ENCODE measurements around the gene FOXA2. TPM values are rescaled to one million over a fixed set of nuclear protein-coding genes. Genes with fewer than 3 reads are reported as not detected.
A peak's percentile ranks its signal among the peaks of the same experiment; 100 is the strongest.
"Not testable (repeated sequence)": the region's sequence is repeated elsewhere in the genome, so short reads cannot be mapped to it uniquely, and the experiment has no call there.

FOXA2 gene
- total RNA-seq, 2 experiments from 2014 or later = not detected

DNA sequence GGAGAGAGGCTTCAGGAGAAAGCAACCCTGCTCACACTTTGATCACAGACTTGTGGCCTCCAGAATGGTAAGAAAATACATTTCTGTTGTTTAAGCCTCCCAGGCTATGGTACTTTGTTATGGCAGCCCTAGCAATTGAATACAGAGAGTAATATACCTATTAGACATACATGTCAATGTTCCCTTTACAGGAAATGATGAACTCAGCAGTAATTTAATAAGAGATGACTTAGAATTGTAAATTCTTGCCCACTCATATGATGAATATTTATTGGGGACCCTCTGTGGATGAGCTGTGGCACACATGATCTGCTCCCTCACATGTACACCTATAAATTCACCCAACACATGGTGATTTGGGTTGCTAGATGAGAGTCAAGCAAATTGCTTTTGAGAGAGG, 20.4 kb upstream of the FOXA2 start:
- CTCF ChIA-PET = no interaction called here
- no peaks in the 10 kb centered on the region for H3K4me1 Mint-ChIP-seq (ENCODE audit: low read depth)
- H3K27me3 Mint-ChIP-seq (ENCODE audit: low read depth) = no peaks in the 10 kb centered on the region
- H3K9me3 Mint-ChIP-seq = no peaks in the 10 kb centered on the region
- no peaks in the 10 kb centered on the region for H3K36me3 Mint-ChIP-seq (ENCODE audit: low read depth)
- intact Hi-C loops (cut with micrococcal nuclease) = no loop called here
- DNase-seq = no peak
- H3K4me3 Mint-ChIP-seq = no peak overlapping the region
- no peak overlapping the region for H3K27ac Mint-ChIP-seq

DNA sequence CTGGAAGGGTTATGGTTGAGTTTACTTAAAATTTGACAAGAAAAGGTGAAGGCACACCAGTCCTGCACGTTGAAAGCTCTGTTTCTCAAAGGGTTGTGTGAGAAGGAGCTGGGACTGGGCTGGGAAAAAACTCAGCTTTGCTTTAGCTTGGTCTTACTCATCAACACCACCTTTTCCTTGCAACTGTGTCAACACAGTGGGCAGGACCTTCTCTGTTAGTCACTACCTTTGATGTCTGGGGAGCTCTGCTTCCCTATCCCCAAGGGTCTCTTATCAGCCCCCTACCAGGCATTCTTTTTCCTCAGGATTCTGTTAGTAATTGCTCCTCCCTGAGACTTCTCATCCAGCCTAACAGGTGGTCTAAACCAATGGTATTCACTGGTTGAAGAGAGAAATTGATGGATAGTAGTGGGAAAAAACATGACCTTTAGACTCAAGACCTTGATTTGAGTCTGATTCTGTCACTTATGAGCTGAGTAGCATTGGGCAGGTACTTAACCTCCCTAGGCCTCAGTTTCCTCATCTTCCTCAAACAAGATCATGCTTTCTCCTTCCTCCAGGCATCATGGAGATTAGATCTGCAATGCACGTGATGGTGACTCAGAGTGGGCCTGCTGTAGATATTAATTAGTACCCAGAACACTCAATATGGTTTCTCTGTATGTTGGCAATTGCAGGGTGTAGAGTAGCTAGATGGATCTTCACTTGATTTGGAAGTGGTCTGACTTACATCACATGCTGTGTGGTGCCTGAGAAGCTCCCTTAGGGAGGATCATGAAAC, 17.2 kb upstream of the FOXA2 start:
- CTCF ChIA-PET = no interaction called here
- no peaks in the 10 kb centered on the region for H3K36me3 Mint-ChIP-seq (ENCODE audit: low read depth)
- H3K4me1 Mint-ChIP-seq (ENCODE audit: low read depth) = no peaks in the 10 kb centered on the region
- intact Hi-C loops (cut with micrococcal nuclease) = no loop called here
- no peak overlapping the region for H3K4me3 Mint-ChIP-seq
- no peaks in the 10 kb centered on the region for H3K27me3 Mint-ChIP-seq (ENCODE audit: low read depth)
- no peaks in the 10 kb centered on the region for H3K9me3 Mint-ChIP-seq
- H3K27ac Mint-ChIP-seq = no peak overlapping the region
- no peak for DNase-seq

DNA sequence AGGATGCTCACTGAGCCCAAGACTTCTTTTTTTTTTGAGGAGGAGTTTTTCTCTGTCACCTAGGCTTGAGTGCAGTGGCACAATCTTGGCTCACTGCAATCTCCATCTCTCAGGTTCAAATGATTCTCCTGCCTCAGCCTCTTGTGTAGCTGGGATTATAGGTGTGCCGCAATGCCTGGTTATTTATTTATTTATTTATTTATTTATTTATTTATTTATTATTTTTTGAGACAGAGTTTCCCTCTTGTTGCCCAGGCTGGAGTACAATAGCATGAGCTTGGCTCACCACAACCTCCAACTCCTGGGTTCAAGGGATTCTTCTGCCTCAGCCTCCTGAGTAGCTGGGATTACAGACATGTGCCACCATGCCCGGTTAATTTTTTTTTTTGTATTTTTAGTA, 14.9 kb upstream of the FOXA2 start:
- H3K9me3 Mint-ChIP-seq = not testable (repeated sequence)

GRCh38 chr20:22597303-22597702, 12.9 kb upstream of the FOXA2 start:
- H3K4me3 Mint-ChIP-seq = no peak overlapping the region
- CTCF ChIA-PET = interaction anchor here (1.5 kb wide), 1 partner anchor 11 kb away, joined by 4 read pairs; no protein-coding TSS in a partner anchor
- intact Hi-C loops (cut with micrococcal nuclease) = no loop called here

More for the DNA sequence above, 14.9 kb upstream of the FOXA2 start:
- H3K27me3 Mint-ChIP-seq (ENCODE audit: low read depth); H3K36me3 Mint-ChIP-seq (ENCODE audit: low read depth); H3K27ac Mint-ChIP-seq; H3K4me3 Mint-ChIP-seq; H3K4me1 Mint-ChIP-seq (ENCODE audit: low read depth); intact Hi-C loops (cut with micrococcal nuclease); DNase-seq: not testable (repeated sequence)
- CTCF ChIA-PET = interaction anchor here (0.6 kb wide), 1 partner anchor 102 kb away, joined by 3 read pairs; no protein-coding TSS in a partner anchor

GRCh38 chr20:22590662-22591061, 6.3 kb upstream of the FOXA2 start:
- intact Hi-C loops (cut with micrococcal nuclease) = no loop called here
- Mint-ChIP-seq H3K36me3 (ENCODE audit: low read depth) (no peaks in the 10 kb centered on the region), H3K9me3 (no peaks in the 10 kb centered on the region), H3K27me3 (ENCODE audit: low read depth) (peaks cover 39% of the 10 kb centered on the region), H3K4me3 (no peak overlapping the region), H3K27ac (no peak overlapping the region), H3K4me1 (ENCODE audit: low read depth) (no peaks in the 10 kb centered on the region)
- CTCF ChIA-PET = interaction anchor here (1.0 kb wide), 1 partner anchor 252 kb away, joined by 4 read pairs; no protein-coding TSS in a partner anchor
- no peak for DNase-seq

More at GRCh38 chr20:22597303-22597702, 12.9 kb upstream of the FOXA2 start:
- DNase-seq = no peak
- Mint-ChIP-seq H3K4me1 (ENCODE audit: low read depth) (no peaks in the 10 kb centered on the region), H3K36me3 (ENCODE audit: low read depth) (no peaks in the 10 kb centered on the region), H3K9me3 (no peaks in the 10 kb centered on the region), H3K27ac (no peak overlapping the region), H3K27me3 (ENCODE audit: low read depth) (peaks cover 2% of the 10 kb centered on the region)

DNA sequence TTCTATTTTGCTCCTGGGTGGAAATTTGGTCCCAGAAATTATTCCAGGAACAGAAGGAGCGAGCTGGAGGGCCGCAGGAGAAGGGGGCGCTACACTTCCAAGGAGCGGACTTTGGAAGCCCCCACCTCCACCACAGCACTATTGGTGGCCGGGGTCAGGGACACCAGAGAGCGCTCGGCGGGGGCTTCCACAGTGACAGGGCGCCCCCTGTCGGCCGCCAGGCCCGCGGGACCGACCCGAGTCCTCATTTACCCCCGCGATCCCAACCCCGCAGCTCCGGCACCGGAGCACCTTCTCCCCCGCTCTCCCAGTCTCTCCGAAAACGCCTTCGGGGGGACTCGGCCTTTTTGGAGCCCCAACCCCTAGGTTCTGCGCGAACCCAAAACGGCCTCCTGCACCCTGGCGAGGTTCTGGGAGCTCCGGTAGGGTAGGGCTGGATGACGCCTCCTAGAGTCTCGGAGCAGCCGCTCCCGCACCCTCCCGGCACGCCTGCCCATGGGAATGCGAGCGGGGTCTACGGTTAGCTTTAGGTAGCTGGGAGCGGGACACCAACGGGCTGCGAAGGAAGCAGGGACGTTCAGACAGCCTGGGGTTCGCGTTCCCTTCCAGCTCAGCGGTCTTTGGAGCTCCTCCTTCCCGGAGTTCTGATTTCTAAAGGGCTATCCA, 2.4 kb upstream of the FOXA2 start:
- DNase-seq = peak; percentile 28
- Mint-ChIP-seq H3K36me3 (ENCODE audit: low read depth) (peaks cover 2% of the 10 kb centered on the region), H3K4me3 (no peak overlapping the region), H3K27ac (no peak overlapping the region), H3K27me3 (ENCODE audit: low read depth) (peaks cover 57% of the 10 kb centered on the region), H3K4me1 (ENCODE audit: low read depth) (peaks cover 3% of the 10 kb centered on the region), H3K9me3 (no peaks in the 10 kb centered on the region)
- CTCF ChIA-PET = interaction anchor here (0.6 to 2.2 kb wide), 5 partner anchors 10 to 248 kb away, joined by 3 to 9 read pairs (median 4); no protein-coding TSS in a partner anchor
- intact Hi-C loops (cut with micrococcal nuclease) = loop anchor here (10.0 kb wide), 1 partner anchor 1072 kb away; the partner anchor contains the start of gene NKX2-2

DNA sequence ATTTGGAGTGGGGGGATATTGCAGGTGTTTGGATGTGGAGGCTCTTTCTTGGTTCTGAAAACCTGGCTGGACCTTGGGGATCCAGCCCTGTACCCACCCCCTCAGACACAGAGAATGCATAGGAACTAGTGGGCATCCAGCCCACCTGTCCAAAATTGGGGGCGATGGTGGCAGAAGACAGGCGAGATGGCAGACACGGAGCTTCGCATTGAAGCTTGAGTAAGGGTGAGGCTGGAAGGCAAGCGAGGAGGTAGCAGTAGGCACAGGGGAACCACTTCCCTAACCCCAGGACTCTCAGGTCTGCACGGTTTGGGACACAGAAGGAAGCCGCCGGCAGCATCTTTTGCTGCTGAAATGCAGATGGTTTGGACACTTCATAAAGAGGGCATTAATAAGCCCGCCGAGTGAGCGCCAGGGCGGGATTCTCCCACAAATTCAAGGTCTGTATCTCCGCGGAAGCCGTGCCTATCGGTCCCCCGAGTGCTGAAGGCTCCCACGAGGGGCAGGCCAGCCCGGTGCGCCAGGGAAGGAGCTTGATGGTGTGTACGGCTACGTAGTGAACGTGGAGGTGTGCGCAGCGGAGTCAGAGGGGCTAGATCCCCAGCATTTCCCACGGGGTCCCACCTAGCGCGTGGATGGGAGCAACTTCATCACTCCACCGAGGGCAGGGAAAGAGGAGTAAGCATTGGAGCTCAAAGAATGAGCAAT, 1.6 kb upstream of the FOXA2 start:
- DNase-seq = no peak
- intact Hi-C loops (cut with micrococcal nuclease) = loop anchor here (10.0 kb wide), 1 partner anchor 1071 kb away; the partner anchor contains the start of gene NKX2-2
- peaks cover 65% of the 10 kb centered on the region for H3K27me3 Mint-ChIP-seq (ENCODE audit: low read depth)
- no peak overlapping the region for H3K4me3 Mint-ChIP-seq
- CTCF ChIA-PET = interaction anchor here (0.6 to 2.2 kb wide), 5 partner anchors 10 to 247 kb away, joined by 3 to 9 read pairs (median 4); no protein-coding TSS in a partner anchor
- H3K4me1 Mint-ChIP-seq (ENCODE audit: low read depth) = peaks cover 4% of the 10 kb centered on the region
- H3K36me3 Mint-ChIP-seq (ENCODE audit: low read depth) = peaks cover 5% of the 10 kb centered on the region
- H3K27ac Mint-ChIP-seq = no peak overlapping the region
- H3K9me3 Mint-ChIP-seq = no peaks in the 10 kb centered on the region

GRCh38 chr20:22584922-22585785, 782 bp upstream of the FOXA2 start:
- Mint-ChIP-seq H3K4me1 (ENCODE audit: low read depth) (peaks cover 4% of the 10 kb centered on the region), H3K9me3 (no peaks in the 10 kb centered on the region), H3K36me3 (ENCODE audit: low read depth) (peaks cover 5% of the 10 kb centered on the region), H3K27me3 (ENCODE audit: low read depth) (peaks cover 70% of the 10 kb centered on the region), H3K4me3 (no peak overlapping the region), H3K27ac (no peak overlapping the region)
- CTCF ChIA-PET = interaction anchor here (2.2 kb wide), 1 partner anchor 247 kb away, joined by 9 read pairs; no protein-coding TSS in a partner anchor
- no peak for DNase-seq
- intact Hi-C loops (cut with micrococcal nuclease) = loop anchor here (5.0 to 10.0 kb wide), 2 partner anchors 883 to 1070 kb away; partner anchors contain the start of gene NKX2-2

DNA sequence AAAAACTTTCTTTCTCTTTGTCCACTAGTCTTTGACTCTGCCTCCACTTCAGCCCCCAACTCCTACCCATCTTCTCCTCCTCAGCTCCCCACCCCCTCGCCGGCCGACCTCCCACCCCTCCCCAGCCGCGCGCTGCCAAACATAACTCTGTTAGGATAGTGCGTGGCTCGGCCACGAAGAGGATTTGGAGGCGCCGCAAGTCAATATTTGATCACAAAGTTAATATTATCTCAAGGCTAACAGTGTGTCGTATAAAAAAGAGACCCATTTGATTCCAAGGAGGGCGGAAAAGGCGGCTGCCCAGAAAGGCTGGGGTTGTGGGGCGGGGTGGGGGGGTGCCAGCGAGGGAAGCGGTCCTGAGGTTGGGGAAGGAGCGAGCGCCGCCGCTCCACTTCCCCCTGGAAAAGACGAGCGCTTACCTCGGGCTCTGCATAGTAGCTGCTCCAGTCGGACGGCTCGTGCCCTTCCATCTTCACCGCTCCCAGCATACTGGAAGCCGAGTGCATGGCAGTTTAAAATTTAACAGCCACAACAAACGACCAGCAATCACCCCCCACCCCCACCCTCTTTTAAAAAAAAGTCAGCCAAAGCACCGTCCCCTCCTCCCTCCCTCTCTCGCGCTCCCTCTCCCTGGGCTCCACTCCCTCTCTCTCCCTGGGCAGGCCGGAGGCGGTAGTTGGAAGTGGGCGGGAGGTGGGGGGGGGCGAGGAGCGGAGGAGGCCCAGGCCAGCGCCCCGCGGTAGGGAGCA, 425 bp downstream of the FOXA2 start:
- no peak for DNase-seq
- Mint-ChIP-seq H3K4me3 (no peak overlapping the region), H3K9me3 (no peaks in the 10 kb centered on the region), H3K27me3 (ENCODE audit: low read depth) (peaks cover 69% of the 10 kb centered on the region), H3K4me1 (ENCODE audit: low read depth) (peaks cover 4% of the 10 kb centered on the region), H3K36me3 (ENCODE audit: low read depth) (peaks cover 5% of the 10 kb centered on the region), H3K27ac (no peak overlapping the region)
- CTCF ChIA-PET = no interaction called here
- intact Hi-C loops (cut with micrococcal nuclease) = loop anchor here (5.0 to 10.0 kb wide), 2 partner anchors 882 to 1069 kb away; partner anchors contain the start of gene NKX2-2

DNA sequence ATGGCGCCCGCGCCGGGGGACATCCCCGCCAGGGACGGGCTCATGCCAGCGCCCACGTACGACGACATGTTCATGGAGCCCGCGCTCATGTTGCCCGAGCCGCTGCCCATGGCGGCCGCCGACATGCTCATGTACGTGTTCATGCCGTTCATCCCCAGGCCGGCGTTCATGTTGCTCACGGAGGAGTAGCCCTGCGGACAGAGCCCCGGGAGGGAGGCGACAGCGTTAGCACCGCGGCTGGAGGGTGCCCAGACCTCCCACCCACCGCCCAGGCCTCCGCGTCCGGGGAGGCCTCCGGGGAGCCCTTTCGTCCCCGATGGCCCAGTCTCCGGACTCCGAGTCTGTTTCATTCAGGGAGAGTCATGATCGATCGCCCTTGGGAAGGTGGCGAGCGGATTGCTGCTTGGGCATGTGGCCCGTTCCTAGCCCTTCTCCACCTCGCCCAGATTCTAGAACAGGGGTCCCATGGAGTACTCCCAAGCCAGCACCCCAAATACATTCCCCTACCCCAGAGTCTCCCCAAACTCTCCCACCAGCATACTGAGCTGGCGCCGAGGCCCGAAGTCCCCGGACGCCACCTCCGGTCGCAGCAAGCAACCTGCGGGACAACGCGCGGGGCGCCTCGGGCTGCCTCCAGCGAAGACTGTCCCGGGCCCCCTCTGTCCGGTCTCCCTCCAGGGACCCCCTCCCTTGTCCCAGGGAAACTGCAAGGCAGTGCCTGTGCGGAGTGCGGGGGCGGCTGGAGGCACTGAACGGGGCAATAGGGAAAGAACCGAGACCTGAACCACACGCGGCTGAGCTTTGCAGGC, 1.2 kb downstream of the FOXA2 start:
- no peak for DNase-seq
- Mint-ChIP-seq H3K36me3 (ENCODE audit: low read depth) (peaks cover 6% of the 10 kb centered on the region), H3K4me1 (ENCODE audit: low read depth) (peaks cover 4% of the 10 kb centered on the region), H3K9me3 (peaks cover 2% of the 10 kb centered on the region), H3K27ac (no peak overlapping the region), H3K4me3 (no peak overlapping the region), H3K27me3 (ENCODE audit: low read depth) (peaks cover 71% of the 10 kb centered on the region)
- intact Hi-C loops (cut with micrococcal nuclease) = loop anchor here (5.0 to 10.0 kb wide), 2 partner anchors 881 to 1068 kb away; partner anchors contain the start of gene NKX2-2
- CTCF ChIA-PET = no interaction called here

Measured in activated naive CD4-positive, alpha-beta T cell treated with anti-CD3 and anti-CD28 coated beads for 36 hours (primary cell).